CD4-positive, alpha-beta T cell treated with Interleukin-6 at 100 ng/mL for 8 hours (primary cell): ENCODE results near the gene TRIM17.

Experiments used
- DNase-seq: peaks from one replicate; pipeline ENCODE4 v3.0.0-alpha.2; 2020; ENCODE audit warnings: mixed read lengths, low spot score

The TRIM17 gene

GRCh38 chr1:228400692-228401454, 15.8 kb downstream of the TRIM17 start:
- DNase-seq = no peak

- DNase-seq = no peak
Measured at GRCh38 chr1:228400237-228400651, 16.4 kb downstream of the TRIM17 start.

- no peak for DNase-seq
Measured at GRCh38 chr1:228399531-228400236, 17.0 kb downstream of the TRIM17 start.

- DNase-seq = no peak
Measured at GRCh38 chr1:228398741-228399461, 17.8 kb downstream of the TRIM17 start.

- DNase-seq = no peak
Measured at GRCh38 chr1:228397966-228398365, 18.7 kb downstream of the TRIM17 start.

- no peak for DNase-seq
Measured at GRCh38 chr1:228396770-228397662, 19.6 kb downstream of the TRIM17 start.

- DNase-seq = no peak
Measured at GRCh38 chr1:228394571-228395394, 21.9 kb downstream of the TRIM17 start.

- DNase-seq = no peak
Measured at GRCh38 chr1:228393811-228394570, 22.7 kb downstream of the TRIM17 start.

GRCh38 chr1:228393268-228393701, 23.4 kb downstream of the TRIM17 start:
- DNase-seq = no peak

- DNase-seq = no peak
Measured at GRCh38 chr1:228392111-228392936, 24.3 kb downstream of the TRIM17 start.

- DNase-seq = no peak
Measured at GRCh38 chr1:228391411-228392020, 25.1 kb downstream of the TRIM17 start.

- DNase-seq = no peak
Measured at GRCh38 chr1:228390649-228391048, 26.0 kb downstream of the TRIM17 start.

- no peak for DNase-seq
Measured at GRCh38 chr1:228387321-228387720, 29.3 kb downstream of the TRIM17 start.

GRCh38 chr1:228385232-228385631, 31.4 kb downstream of the TRIM17 start:
- DNase-seq = no peak

- DNase-seq = no peak
Measured at GRCh38 chr1:228383773-228384172, 32.9 kb downstream of the TRIM17 start.

- DNase-seq = no peak
Measured at GRCh38 chr1:228381356-228381755, 35.3 kb downstream of the TRIM17 start.

- DNase-seq = no peak
Measured at GRCh38 chr1:228379666-228380065, 37.0 kb downstream of the TRIM17 start.

GRCh38 chr1:228378873-228379460, 37.7 kb downstream of the TRIM17 start:
- no peak for DNase-seq
